Transverse colon (tissue), 4 donors: ENCODE measurements around the gene CLIC5.

Source experiments
- EP300 ChIP-seq: sonication (generic); formaldehyde crosslinking; IDR thresholded peaks from one replicate; pipeline ENCODE4 v1.6.1; 2017; ENCODE audit warnings: antibody characterized with exemption, low read depth
- POLR2A ChIP-seq: fragments of 450-650 bp; IDR thresholded peaks from one replicate; pipeline ENCODE4 v1.6.1; 2016; ENCODE audit warnings: antibody characterized with exemption, mild to moderate bottlenecking, moderate library complexity
- POLR2AphosphoS5 ChIP-seq, 3 donors: sonication (generic); formaldehyde crosslinking; IDR thresholded peaks; one replicate each; pipeline ENCODE4 v1.6.1; 2016; ENCODE audit warnings: antibody characterized with exemption in 3 of 3
- TF ChIP-seq, protein P1 (sequence below), 5 experiments: fragments of 200-600 bp in 3 of 5; fragments of 450-650 bp in 2 of 5; sonication (generic) in 3 of 5; IDR thresholded peaks; 1 replicate in 2 of 5; 2 replicates in 3 of 5; pipeline ENCODE4 v1.5.1; 2016 to 2017; ENCODE audit warnings: antibody characterized with exemption in 5 of 5, inconsistent platforms in 3 of 5, mild to moderate bottlenecking in 2 of 5, moderate library complexity in 1 of 5

DNA sequence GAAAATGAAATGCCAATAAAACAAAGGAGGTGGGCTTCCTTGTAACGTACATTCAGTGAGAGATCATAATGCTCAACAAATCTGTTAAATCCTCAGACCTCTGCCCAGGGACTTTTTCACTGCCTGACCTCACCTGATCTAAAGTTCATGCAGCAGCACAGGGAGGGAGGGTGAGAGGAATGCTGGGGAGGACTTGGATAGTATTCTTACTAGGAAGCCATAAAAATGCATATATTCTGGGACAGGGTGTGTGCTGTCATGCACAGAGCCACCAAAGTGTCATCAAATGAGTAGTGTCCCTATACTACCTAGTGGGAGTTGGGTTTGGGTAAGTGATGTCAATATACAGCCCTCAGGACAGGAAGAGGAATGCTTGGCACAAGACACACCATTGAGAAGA lies 32.6 kb downstream of the CLIC5 start:
- TF ChIP-seq, protein P1, sequence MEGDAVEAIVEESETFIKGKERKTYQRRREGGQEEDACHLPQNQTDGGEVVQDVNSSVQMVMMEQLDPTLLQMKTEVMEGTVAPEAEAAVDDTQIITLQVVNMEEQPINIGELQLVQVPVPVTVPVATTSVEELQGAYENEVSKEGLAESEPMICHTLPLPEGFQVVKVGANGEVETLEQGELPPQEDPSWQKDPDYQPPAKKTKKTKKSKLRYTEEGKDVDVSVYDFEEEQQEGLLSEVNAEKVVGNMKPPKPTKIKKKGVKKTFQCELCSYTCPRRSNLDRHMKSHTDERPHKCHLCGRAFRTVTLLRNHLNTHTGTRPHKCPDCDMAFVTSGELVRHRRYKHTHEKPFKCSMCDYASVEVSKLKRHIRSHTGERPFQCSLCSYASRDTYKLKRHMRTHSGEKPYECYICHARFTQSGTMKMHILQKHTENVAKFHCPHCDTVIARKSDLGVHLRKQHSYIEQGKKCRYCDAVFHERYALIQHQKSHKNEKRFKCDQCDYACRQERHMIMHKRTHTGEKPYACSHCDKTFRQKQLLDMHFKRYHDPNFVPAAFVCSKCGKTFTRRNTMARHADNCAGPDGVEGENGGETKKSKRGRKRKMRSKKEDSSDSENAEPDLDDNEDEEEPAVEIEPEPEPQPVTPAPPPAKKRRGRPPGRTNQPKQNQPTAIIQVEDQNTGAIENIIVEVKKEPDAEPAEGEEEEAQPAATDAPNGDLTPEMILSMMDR (IDR thresholded peaks at IDR 0.05) = no peak
- TF ChIP-seq POLR2A (no peak), POLR2AphosphoS5 (IDR thresholded peaks at IDR 0.05) (peak in 1 of 3 donors; percentile 27), EP300 (no peak)
